DMS 273 treated with DMSO at 0.1 percent for 48 hours (cell line): ENCODE measurements around the gene FBXW11.
"Not testable (repeated sequence)": the region's sequence is repeated elsewhere in the genome, so short reads cannot be mapped to it uniquely, and the experiment has no call there.

Source experiments
- DNase-seq: peaks from one replicate; lab custom pipeline; 2025; lab: John Stamatoyannopoulos, UW

FBXW11 gene

GRCh38 chr5:171953860-171954701 is 52.4 kb downstream of the FBXW11 start:
- DNase-seq: no peak

DNA sequence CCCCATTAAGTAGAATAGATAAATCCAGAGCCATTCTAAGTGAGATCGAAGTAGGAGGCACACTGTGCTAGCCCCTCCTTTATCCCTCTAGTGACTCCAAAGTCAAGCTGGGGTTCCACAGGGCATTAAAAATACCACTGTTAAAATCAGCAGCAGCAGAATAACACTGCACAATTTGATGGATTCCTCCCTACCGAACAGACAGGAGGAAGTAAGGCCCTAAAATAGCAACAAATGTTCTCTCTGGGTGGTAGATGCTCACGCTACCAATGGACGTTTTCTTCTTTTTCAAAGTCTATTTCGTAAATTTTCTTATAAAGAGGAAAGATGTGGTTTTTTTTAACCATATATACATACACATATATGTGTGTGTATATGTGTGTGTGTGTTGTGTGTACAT is 54.4 kb downstream of the FBXW11 start:
- no peak for DNase-seq

GRCh38 chr5:171951218-171951617 is 55.2 kb downstream of the FBXW11 start:
- DNase-seq: no peak

- DNase-seq: no peak
Observed at GRCh38 chr5:171946000-171946781, 60.2 kb downstream of the FBXW11 start.

DNA sequence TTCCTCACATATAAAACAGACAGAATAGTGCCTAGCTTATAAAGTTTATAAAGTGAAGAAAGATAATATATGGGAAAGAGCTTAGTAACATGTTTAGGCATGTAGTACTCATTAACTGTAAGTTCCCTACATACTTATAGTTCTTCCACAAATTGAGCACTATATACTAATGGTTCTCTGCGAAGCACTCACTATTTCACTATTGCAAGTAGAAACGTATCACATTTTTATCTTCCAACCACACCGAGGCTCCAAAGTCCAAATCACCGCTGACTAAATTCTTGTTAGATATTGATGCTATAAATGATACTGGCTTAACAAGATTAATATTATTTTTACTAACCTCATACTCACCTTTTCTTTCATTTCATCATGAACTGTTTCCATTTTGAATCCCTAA is 61.0 kb downstream of the FBXW11 start:
- no peak for DNase-seq

- DNase-seq: no peak
Observed at GRCh38 chr5:171945066-171945465, 61.4 kb downstream of the FBXW11 start.

DNA sequence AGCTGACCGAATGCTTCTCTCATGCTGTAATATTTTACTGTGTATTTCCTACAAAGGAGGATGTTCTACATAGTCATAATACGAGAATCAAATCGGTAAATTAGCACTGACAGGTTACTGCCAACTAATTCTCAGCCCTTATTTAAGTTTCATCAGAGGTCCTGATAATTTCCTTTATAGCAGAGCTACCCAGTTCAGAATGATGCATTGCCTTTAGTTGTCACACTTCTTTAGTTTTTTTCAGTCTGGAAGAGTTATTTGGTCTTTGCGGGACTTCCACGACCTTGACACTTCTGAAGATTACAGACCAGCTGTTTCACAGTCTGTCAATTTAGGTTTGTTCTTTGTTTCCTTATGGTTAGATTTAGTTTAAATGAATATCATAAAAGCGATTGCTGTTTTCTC is 64.3 kb downstream of the FBXW11 start:
- not testable (repeated sequence) for DNase-seq

- DNase-seq: not testable (repeated sequence)
Observed at GRCh38 chr5:171941675-171942074, 64.8 kb downstream of the FBXW11 start.

DNA sequence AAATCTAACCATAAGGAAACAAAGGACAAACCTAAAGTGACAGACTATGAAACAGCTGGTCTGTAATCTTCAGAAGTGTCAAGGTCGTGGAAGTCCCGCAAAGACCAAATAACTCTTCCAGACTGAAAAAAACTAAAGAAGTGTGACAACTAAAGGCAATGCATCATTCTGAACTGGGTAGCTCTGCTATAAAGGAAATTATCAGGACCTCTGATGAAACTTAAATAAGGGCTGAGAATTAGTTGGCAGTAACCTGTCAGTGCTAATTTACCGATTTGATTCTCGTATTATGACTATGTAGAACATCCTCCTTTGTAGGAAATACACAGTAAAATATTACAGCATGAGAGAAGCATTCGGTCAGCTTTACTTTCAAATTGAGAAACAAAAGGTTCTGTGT is 65.2 kb downstream of the FBXW11 start:
- not testable (repeated sequence) for DNase-seq

GRCh38 chr5:171939951-171940350 is 66.5 kb downstream of the FBXW11 start:
- DNase-seq: no peak

DNA sequence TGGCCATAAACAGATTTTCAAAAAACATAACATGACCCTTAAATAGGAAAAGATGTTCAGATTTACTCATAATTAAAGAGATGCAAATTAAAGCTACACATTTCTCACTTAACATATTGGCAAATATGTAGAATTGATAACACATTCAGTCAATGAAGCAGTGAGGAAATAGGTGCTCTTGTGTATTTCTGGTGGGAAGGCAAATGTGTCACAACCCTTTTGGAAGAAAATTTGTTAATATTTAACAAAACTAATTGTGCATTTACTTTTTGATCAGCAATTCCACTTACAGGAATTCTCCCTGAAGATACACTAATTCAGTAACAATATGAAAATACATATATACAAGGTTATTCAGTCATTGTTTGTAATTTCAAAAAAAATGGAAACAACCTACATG is 68.1 kb downstream of the FBXW11 start:
- no peak for DNase-seq

- no peak for DNase-seq
Observed at GRCh38 chr5:171937351-171937750, 69.1 kb downstream of the FBXW11 start.

DNA sequence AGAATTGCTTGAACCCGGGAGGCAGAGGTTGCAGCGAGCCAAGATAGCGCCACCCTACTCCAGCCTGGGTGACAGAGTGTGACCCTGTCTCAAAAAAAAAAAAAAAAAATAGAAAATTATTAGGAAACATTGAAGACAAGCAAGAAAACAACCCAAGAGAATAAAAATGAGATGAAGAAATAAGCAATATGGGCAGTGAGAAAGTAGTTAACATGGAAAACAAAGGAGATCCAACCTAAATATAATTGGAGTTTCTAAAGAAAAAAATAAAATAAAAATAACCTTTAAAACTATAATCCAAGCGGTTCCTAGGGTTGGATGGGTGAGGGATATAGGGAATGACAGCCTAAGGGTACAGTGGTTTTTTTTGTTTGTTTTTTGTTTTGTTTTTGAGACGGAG is 71.9 kb downstream of the FBXW11 start:
- no peak for DNase-seq

DNA sequence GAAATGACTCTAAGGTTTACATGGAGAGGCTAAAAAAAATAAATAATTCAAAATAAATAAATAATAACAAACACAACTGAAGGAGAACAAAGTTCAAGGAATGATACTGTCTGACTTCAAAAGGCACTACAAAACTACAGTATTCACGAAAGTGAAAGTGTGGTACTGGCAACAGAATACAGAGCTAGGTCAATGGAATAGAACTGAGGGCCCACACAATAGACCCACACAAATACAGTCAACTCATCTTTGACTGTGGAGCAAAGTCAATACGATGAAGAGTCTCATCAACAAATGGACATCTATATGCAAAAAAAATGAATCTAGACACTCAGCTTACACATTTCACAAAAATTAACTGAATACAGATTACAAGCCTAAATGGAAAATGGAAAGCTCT is 75.3 kb downstream of the FBXW11 start:
- no peak for DNase-seq

- no peak for DNase-seq
Observed at GRCh38 chr5:171927345-171927941, 79.0 kb downstream of the FBXW11 start.

DNA sequence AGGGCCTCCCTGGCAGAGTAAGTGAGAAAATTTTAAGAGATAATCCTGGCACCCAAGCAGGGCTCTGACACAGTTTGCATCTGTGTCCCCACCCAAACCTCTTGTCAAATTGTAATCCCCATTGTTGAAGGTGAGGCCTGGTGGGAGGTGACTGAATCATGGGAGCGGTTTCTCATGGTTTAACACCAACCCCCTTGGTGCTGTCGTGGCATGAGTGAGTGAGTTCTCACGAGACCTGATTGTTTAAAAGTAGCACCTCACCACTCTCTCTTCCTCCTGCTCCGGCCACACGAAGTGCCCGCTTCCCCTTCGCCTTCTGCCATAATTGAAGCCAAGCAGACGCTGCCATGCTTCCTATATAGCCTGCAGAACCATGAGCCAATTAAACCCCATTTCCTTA is 80.1 kb downstream of the FBXW11 start:
- DNase-seq: no peak

DNA sequence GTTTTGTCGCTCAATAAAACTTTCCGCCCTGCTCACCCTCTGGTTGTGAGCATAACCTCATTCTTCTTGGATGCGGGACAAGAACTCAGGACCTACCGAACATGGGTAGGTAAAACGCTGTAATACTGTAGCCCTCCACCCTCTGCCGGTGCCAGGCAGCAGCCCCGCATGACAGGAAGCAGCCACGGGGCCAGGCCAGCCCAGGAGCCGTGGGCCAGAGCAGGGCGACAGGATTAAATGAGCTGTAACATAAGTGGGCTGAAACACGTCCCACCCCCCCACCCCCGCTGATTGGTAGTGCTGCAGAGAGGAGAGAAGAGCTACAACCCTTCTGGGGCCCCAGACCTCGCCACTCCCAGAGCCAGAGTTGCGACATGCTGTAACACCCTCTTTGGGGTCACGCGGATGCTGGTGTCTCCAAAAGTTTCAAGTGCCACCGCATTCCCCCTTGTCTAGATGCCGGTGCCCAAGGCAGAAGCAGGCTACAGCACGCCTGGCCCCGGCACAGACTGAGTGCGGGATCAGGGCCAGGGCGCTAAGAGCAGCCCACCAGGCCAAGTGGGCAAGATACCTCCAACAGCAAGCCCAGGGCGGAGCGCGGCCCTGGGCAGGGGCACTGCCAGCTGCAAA is 81.8 kb downstream of the FBXW11 start:
- no peak for DNase-seq

DNA sequence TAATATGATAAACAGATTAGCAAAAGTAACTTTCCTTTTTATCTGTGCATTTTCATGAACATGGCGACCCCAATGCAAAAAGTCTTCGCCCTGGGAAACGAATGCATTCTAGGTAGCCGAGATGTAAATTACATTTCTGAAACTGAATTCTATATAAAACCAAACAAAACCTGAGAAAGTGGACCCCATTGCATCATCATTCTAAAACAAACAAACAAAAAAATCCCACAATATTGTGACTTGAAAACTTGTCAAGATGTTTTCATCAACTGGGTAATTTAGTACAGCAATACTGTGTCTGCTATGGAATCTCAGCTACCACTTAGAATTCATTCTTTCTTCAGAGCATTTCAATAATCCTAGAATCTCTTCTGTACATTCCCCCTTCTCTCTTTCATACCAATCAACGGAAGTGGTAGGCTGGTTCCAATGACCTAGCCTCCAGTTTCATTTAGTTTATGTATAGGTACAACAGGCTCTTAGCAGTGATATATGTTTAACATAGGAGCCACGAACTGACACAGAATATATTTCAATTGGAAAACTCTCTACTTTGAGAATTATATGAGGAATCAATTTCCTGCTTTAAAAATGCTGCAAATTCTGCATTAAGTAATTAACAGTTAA is 85.6 kb downstream of the FBXW11 start:
- DNase-seq: no peak

DNA sequence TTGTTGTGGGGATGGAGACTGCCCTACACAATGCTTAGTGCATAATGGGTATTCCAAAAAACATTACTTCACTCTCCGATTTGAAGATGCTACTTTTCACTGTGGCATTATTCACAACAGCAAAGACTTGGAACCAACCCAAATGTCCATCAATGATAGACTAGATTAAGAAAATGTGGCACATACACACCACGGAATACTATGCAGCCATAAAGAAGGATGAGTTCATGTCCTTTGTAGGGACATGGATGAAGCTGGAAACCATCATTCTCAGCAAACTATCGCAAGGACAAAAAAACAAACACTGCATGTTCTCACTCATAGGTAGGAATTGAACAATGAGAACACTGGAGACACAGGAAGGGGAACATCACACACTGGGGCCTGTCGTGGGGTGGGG is 90.7 kb downstream of the FBXW11 start:
- DNase-seq: not testable (repeated sequence)

DNA sequence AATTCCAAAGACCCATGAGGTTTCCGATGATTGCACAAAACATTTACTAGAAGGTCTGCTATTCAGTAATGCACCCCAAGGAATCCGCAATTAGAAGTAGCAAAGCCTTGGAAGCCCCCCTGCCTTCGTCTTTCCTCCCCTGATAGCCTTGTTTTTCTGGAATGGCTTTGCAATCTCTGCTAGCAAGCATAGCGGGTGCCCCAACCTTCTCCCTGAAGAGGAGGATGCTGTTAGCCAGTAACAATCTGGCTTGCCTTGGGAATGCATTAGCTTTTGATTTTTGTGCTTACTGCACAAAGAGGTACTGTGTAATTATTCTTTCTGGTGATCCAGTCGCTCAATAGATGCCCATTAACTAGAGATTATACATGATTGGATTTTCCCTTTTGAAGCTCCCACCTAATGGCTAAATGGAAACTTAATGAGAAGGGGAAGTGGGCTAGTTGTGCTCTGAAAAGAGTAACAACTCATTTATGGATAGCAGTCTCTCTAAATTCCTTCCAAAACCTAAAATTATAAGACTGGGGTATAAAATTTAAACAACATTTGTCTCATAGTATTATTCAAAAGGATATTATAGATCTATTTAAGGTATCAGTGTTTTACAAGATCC is 91.6 kb downstream of the FBXW11 start:
- no peak for DNase-seq

DNA sequence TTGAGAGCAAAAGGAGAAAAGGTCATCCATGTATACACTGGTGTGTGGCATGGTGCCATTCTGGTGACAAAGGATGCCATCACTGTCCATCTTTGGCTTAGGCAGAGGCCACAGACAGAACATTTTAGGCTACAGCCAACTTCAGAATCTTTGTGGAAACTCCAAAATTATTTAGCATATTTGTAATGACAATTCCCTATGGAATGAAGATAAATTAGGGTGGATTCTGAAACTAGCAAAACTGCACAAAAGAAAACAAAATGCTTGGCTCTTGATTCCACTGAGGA is 92.5 kb downstream of the FBXW11 start:
- no peak for DNase-seq

GRCh38 chr5:171911152-171911551 is 95.3 kb downstream of the FBXW11 start:
- no peak for DNase-seq
